Loucy (cell line): ENCODE results near the gene HOXA5.

Source experiments
- CTCF ChIP-seq: fragments of 200-600 bp; sonication (generic); conservative IDR thresholded peaks from 2 replicates; pipeline ENCODE4 v1.5.1; 2014; ENCODE audit warnings: mild to moderate bottlenecking, antibody characterized with exemption, low read length
- EZH2phosphoT487 ChIP-seq: fragments of 200-600 bp; IDR thresholded peaks from 2 replicates; pipeline ENCODE4 v1.6.1; 2018; ENCODE audit warnings: antibody characterized with exemption, mild to moderate bottlenecking, moderate library complexity, borderline replicate concordance

- no peak for TF ChIP-seq CTCF
- no peak for TF ChIP-seq EZH2phosphoT487
Measured at GRCh38 chr7:27192546-27193334, 49.3 kb upstream of the HOXA5 start.
